Stimulated activated naive B cell treated with anti-CD40 and anti-IgM and Interleukin-4, amounts not matched to agents 10 μg/mL and 1 μg/mL and 100 μg/mL, for 72 hours (primary cell): Measurements from ENCODE around the gene PDGFC.
"Not testable (repeated sequence)": the region's sequence is repeated elsewhere in the genome, so short reads cannot be mapped to it uniquely, and the experiment has no call there.

Experiments
- ATAC-seq, 2 donors: fragments of 150-1000 bp; cut with Tn5 transposase; replicated peaks; 2 replicates each; pipeline ENCODE4 v1.10.0; 2021; ENCODE audit warnings: moderate library complexity in 1 of 2
- DNase-seq: peaks from one replicate; pipeline ENCODE4 v3.0.0; 2021
- H3K27ac Mint-ChIP-seq: one replicate; pipeline ENCODE4 v1.8.0; 2022; ENCODE audit warnings: mild to moderate bottlenecking, mixed read lengths
- H3K27me3 Mint-ChIP-seq, 2 donors: one replicate each; pipeline ENCODE4 v1.8.0; 2022; ENCODE audit warnings: mixed read lengths in 2 of 2
- H3K36me3 Mint-ChIP-seq, 2 donors: one replicate each; pipeline ENCODE4 v1.8.0; 2022; ENCODE audit warnings: mixed read lengths in 2 of 2, mild to moderate bottlenecking in 1 of 2
- H3K4me1 Mint-ChIP-seq, 2 donors: one replicate each; pipeline ENCODE4 v1.8.0; 2022; ENCODE audit warnings: mixed read lengths in 2 of 2, mild to moderate bottlenecking in 1 of 2
- H3K4me3 Mint-ChIP-seq, 2 donors: one replicate each; pipeline ENCODE4 v1.8.0; 2022; ENCODE audit warnings: mild to moderate bottlenecking in 2 of 2, mixed read lengths in 2 of 2, moderate library complexity in 1 of 2
- H3K9me3 Mint-ChIP-seq, 2 donors: one replicate each; pipeline ENCODE4 v1.8.0; 2022; ENCODE audit warnings: mixed read lengths in 2 of 2, mild to moderate bottlenecking in 1 of 2

Gene PDGFC

GRCh38 chr4:156886481-156886880, 85.1 kb downstream of the PDGFC start:
- Mint-ChIP-seq H3K4me1 (no peaks in the 10 kb centered on the region), H3K36me3 (no peaks in the 10 kb centered on the region), H3K9me3 (peaks cover 4 to 6% of the 10 kb centered on the region in 2 donors), H3K4me3 (no peak overlapping the region), H3K27ac (no peak overlapping the region), H3K27me3 (no peaks in the 10 kb centered on the region)
- DNase-seq (no peak), ATAC-seq (no peak)

GRCh38 chr4:156885374-156885773, 86.2 kb downstream of the PDGFC start:
- Mint-ChIP-seq H3K27me3 (no peaks in the 10 kb centered on the region), H3K4me3 (no peak overlapping the region), H3K36me3 (no peaks in the 10 kb centered on the region), H3K4me1 (no peaks in the 10 kb centered on the region), H3K27ac (no peak overlapping the region), H3K9me3 (peaks cover 4 to 6% of the 10 kb centered on the region in 2 donors)
- ATAC-seq (no peak), DNase-seq (no peak)

GRCh38 chr4:156884183-156884582, 87.4 kb downstream of the PDGFC start:
- no peaks in the 10 kb centered on the region for H3K4me1 Mint-ChIP-seq
- H3K27ac Mint-ChIP-seq: no peak overlapping the region
- peaks cover 4 to 6% of the 10 kb centered on the region in 2 donors for H3K9me3 Mint-ChIP-seq
- no peak for ATAC-seq
- H3K27me3 Mint-ChIP-seq: no peaks in the 10 kb centered on the region
- no peak for DNase-seq
- H3K4me3 Mint-ChIP-seq: no peak overlapping the region
- H3K36me3 Mint-ChIP-seq: no peaks in the 10 kb centered on the region

- no peaks in the 10 kb centered on the region for H3K27me3 Mint-ChIP-seq
- ATAC-seq (no peak), DNase-seq (no peak)
- H3K4me1 Mint-ChIP-seq: no peaks in the 10 kb centered on the region
- no peak overlapping the region for H3K4me3 Mint-ChIP-seq
- no peaks in the 10 kb centered on the region for H3K9me3 Mint-ChIP-seq
- H3K36me3 Mint-ChIP-seq: no peaks in the 10 kb centered on the region
- no peak overlapping the region for H3K27ac Mint-ChIP-seq
Measured at GRCh38 chr4:156875704-156876103, 95.9 kb downstream of the PDGFC start.

GRCh38 chr4:156875055-156875454, 96.5 kb downstream of the PDGFC start:
- no peaks in the 10 kb centered on the region for H3K36me3 Mint-ChIP-seq
- H3K27me3 Mint-ChIP-seq: no peaks in the 10 kb centered on the region
- no peak for ATAC-seq
- H3K4me3 Mint-ChIP-seq: no peak overlapping the region
- H3K4me1 Mint-ChIP-seq: no peaks in the 10 kb centered on the region
- no peak overlapping the region for H3K27ac Mint-ChIP-seq
- DNase-seq: no peak
- no peaks in the 10 kb centered on the region for H3K9me3 Mint-ChIP-seq

GRCh38 chr4:156873799-156874198, 97.8 kb downstream of the PDGFC start:
- Mint-ChIP-seq H3K4me3 (no peak overlapping the region), H3K9me3 (no peaks in the 10 kb centered on the region), H3K36me3 (no peaks in the 10 kb centered on the region), H3K27me3 (no peaks in the 10 kb centered on the region), H3K4me1 (no peaks in the 10 kb centered on the region), H3K27ac (no peak overlapping the region)
- ATAC-seq: no peak
- no peak for DNase-seq

GRCh38 chr4:156870861-156871260, 100.7 kb downstream of the PDGFC start:
- Mint-ChIP-seq H3K36me3 (no peaks in the 10 kb centered on the region), H3K4me1 (no peaks in the 10 kb centered on the region), H3K4me3 (no peak overlapping the region), H3K27me3 (no peaks in the 10 kb centered on the region), H3K27ac (no peak overlapping the region), H3K9me3 (peaks cover 0 to 4% of the 10 kb centered on the region in 2 donors)
- DNase-seq (no peak), ATAC-seq (no peak)

- H3K4me3 Mint-ChIP-seq: no peak overlapping the region
- no peak for ATAC-seq
Measured at GRCh38 chr4:156870131-156870530, 101.5 kb downstream of the PDGFC start.

GRCh38 chr4:156866088-156866487, 105.5 kb downstream of the PDGFC start:
- ATAC-seq, H3K27me3 Mint-ChIP-seq: not testable (repeated sequence)

More at GRCh38 chr4:156870131-156870530, 101.5 kb downstream of the PDGFC start:
- Mint-ChIP-seq H3K36me3 (no peaks in the 10 kb centered on the region), H3K4me1 (no peaks in the 10 kb centered on the region), H3K9me3 (peaks cover 0 to 6% of the 10 kb centered on the region in 2 donors), H3K27me3 (no peaks in the 10 kb centered on the region), H3K27ac (no peak overlapping the region)
- DNase-seq: no peak

GRCh38 chr4:156865451-156865850, 106.1 kb downstream of the PDGFC start:
- H3K27ac Mint-ChIP-seq: no peak overlapping the region
- no peak overlapping the region for H3K4me3 Mint-ChIP-seq
- no peaks in the 10 kb centered on the region for H3K36me3 Mint-ChIP-seq
- DNase-seq (no peak), ATAC-seq (no peak)
- H3K27me3 Mint-ChIP-seq: no peaks in the 10 kb centered on the region
- H3K4me1 Mint-ChIP-seq: no peaks in the 10 kb centered on the region
- H3K9me3 Mint-ChIP-seq: peaks cover 0 to 6% of the 10 kb centered on the region in 2 donors

More at GRCh38 chr4:156866088-156866487, 105.5 kb downstream of the PDGFC start:
- H3K27ac Mint-ChIP-seq, H3K4me3 Mint-ChIP-seq, H3K9me3 Mint-ChIP-seq, DNase-seq, H3K36me3 Mint-ChIP-seq, H3K4me1 Mint-ChIP-seq: not testable (repeated sequence)

GRCh38 chr4:156858071-156858470, 113.5 kb downstream of the PDGFC start:
- DNase-seq: no peak
- no peaks in the 10 kb centered on the region for H3K27me3 Mint-ChIP-seq
- H3K9me3 Mint-ChIP-seq: no peaks in the 10 kb centered on the region
- ATAC-seq: no peak
- H3K4me3 Mint-ChIP-seq: no peak overlapping the region
- H3K4me1 Mint-ChIP-seq: no peaks in the 10 kb centered on the region
- H3K27ac Mint-ChIP-seq: no peak overlapping the region
- H3K36me3 Mint-ChIP-seq: no peaks in the 10 kb centered on the region

- H3K36me3 Mint-ChIP-seq: peaks cover 0 to 3% of the 10 kb centered on the region in 2 donors
- ATAC-seq (no peak), DNase-seq (no peak)
- no peak overlapping the region for H3K27ac Mint-ChIP-seq
- H3K4me1 Mint-ChIP-seq: no peaks in the 10 kb centered on the region
- H3K27me3 Mint-ChIP-seq: no peaks in the 10 kb centered on the region
- no peak overlapping the region for H3K4me3 Mint-ChIP-seq
- H3K9me3 Mint-ChIP-seq: peaks cover 15 to 23% of the 10 kb centered on the region in 2 donors
Measured at GRCh38 chr4:156838761-156839160, 132.8 kb downstream of the PDGFC start.

GRCh38 chr4:156837625-156838345, 133.8 kb downstream of the PDGFC start:
- H3K4me3 Mint-ChIP-seq: no peak overlapping the region
- peaks cover 0 to 3% of the 10 kb centered on the region in 2 donors for H3K36me3 Mint-ChIP-seq
- H3K4me1 Mint-ChIP-seq: no peaks in the 10 kb centered on the region
- H3K9me3 Mint-ChIP-seq: peaks cover 15 to 23% of the 10 kb centered on the region in 2 donors
- no peaks in the 10 kb centered on the region for H3K27me3 Mint-ChIP-seq
- no peak overlapping the region for H3K27ac Mint-ChIP-seq
- ATAC-seq (no peak), DNase-seq (no peak)

GRCh38 chr4:156832886-156833285, 138.7 kb downstream of the PDGFC start:
- no peak overlapping the region for H3K4me3 Mint-ChIP-seq
- ATAC-seq: no peak

GRCh38 chr4:156830351-156830750, 141.2 kb downstream of the PDGFC start:
- Mint-ChIP-seq H3K36me3 (no peaks in the 10 kb centered on the region), H3K9me3 (no peaks in the 10 kb centered on the region), H3K27me3 (no peaks in the 10 kb centered on the region), H3K27ac (no peak overlapping the region), H3K4me3 (no peak overlapping the region), H3K4me1 (no peaks in the 10 kb centered on the region)
- ATAC-seq (no peak), DNase-seq (no peak)

More at GRCh38 chr4:156832886-156833285, 138.7 kb downstream of the PDGFC start:
- Mint-ChIP-seq H3K27me3 (no peaks in the 10 kb centered on the region), H3K27ac (no peak overlapping the region), H3K36me3 (no peaks in the 10 kb centered on the region), H3K4me1 (no peaks in the 10 kb centered on the region), H3K9me3 (peaks cover 2 to 4% of the 10 kb centered on the region in 2 donors)
- DNase-seq: no peak
